ENCODE measurements around the gene GRID1.
"Not testable (repeated sequence)": the region's sequence is repeated elsewhere in the genome, so short reads cannot be mapped to it uniquely, and the experiment has no call there.

DNA sequence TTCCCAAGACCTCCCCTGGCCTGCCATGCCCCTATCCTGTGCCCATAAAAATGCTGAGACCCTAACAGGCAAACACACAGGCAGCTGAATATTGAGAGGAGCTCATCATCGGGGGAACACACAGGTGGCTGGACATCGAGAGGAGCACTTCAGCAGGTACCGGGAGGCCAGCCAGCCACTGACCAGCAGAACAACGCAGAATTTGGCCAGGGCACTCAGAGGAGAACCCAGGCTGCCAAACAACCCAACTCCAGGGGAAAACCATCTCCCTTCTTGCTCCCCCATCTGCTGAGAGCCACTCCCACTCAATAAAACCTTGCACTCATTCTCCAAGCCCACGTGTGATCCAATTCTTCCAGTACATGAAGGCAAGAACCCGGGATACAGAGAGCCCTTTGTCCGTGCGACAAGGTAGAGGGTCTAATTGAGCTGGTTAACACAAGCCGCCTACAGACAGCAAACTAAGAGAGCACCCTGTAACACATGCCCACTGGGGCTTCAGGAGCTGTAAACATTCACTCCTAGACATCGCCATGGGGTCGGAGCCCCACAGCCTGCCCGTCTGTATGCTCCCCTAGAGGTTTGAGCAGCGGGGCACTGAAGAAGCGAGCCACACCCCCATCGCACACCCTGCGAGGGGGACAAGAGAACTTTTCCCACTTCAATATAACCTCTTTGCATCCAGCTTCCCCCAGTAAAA is 258.8 kb downstream of the GRID1 start:
- not testable (repeated sequence) for TF ChIP-seq POLR2AphosphoS5 (IDR thresholded peaks at IDR 0.05)
- TF ChIP-seq, protein P1, sequence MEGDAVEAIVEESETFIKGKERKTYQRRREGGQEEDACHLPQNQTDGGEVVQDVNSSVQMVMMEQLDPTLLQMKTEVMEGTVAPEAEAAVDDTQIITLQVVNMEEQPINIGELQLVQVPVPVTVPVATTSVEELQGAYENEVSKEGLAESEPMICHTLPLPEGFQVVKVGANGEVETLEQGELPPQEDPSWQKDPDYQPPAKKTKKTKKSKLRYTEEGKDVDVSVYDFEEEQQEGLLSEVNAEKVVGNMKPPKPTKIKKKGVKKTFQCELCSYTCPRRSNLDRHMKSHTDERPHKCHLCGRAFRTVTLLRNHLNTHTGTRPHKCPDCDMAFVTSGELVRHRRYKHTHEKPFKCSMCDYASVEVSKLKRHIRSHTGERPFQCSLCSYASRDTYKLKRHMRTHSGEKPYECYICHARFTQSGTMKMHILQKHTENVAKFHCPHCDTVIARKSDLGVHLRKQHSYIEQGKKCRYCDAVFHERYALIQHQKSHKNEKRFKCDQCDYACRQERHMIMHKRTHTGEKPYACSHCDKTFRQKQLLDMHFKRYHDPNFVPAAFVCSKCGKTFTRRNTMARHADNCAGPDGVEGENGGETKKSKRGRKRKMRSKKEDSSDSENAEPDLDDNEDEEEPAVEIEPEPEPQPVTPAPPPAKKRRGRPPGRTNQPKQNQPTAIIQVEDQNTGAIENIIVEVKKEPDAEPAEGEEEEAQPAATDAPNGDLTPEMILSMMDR (IDR thresholded peaks at IDR 0.05) = not testable (repeated sequence)
